HG03039 (cell line): ENCODE measurements around the gene FGF19.
"Not testable (repeated sequence)": the region's sequence is repeated elsewhere in the genome, so short reads cannot be mapped to it uniquely, and the experiment has no call there.

Experiments used
- ATAC-seq: cut with Tn5 transposase; IDR thresholded peaks from one replicate; pipeline ENCODE4 v1.9.1; 2021; ENCODE audit warnings: mild to moderate bottlenecking, moderate library complexity; ENCODE audit not compliant: unreplicated experiment

The FGF19 gene

GRCh38 chr11:69696749-69697468 is 6.9 kb downstream of the FGF19 start:
- no peak for ATAC-seq

DNA sequence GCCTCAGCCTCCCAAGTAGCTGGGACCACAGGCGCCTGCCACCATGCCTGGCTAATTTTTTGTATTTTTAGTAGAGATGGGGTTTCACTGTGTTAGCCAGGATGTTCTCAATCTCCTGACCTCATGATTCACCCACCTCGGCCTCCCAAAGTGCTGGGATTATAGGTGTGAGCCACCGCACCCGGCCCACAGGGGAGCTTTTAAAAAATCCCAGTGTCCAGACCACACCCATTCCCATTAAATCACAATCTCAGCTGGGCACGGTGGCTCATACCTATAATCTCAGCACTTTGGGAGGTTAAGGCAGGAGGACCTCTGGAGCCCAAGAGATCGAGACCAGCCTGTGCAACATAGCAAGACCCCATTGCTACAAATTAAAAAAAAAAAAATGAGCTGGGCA is 7.8 kb downstream of the FGF19 start:
- ATAC-seq: not testable (repeated sequence)

GRCh38 chr11:69695581-69695980 is 8.2 kb downstream of the FGF19 start:
- no peak for ATAC-seq

- no peak for ATAC-seq
Observed at GRCh38 chr11:69694781-69695180, 9.0 kb downstream of the FGF19 start.

- ATAC-seq: no peak
Observed at GRCh38 chr11:69692422-69692821, 11.4 kb downstream of the FGF19 start.

DNA sequence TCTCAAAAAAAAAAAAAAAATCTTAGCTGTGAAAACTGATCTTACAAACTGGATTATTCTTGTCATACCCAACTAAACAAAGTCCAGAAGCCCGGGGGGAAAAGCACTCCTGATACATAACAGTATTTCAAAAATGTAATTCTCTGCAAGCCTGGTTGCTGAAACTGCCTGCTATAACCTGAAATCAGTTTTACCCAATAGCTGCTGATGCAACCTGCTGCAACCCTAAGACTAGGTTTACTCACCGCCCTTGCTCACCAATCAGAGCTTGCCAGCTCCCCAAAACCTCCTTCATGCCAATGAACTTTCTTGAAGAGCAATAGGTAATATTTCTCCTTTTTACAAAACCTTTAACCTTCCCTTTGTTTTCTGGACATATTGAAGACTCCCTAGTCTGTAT is 12.4 kb downstream of the FGF19 start:
- no peak for ATAC-seq

DNA sequence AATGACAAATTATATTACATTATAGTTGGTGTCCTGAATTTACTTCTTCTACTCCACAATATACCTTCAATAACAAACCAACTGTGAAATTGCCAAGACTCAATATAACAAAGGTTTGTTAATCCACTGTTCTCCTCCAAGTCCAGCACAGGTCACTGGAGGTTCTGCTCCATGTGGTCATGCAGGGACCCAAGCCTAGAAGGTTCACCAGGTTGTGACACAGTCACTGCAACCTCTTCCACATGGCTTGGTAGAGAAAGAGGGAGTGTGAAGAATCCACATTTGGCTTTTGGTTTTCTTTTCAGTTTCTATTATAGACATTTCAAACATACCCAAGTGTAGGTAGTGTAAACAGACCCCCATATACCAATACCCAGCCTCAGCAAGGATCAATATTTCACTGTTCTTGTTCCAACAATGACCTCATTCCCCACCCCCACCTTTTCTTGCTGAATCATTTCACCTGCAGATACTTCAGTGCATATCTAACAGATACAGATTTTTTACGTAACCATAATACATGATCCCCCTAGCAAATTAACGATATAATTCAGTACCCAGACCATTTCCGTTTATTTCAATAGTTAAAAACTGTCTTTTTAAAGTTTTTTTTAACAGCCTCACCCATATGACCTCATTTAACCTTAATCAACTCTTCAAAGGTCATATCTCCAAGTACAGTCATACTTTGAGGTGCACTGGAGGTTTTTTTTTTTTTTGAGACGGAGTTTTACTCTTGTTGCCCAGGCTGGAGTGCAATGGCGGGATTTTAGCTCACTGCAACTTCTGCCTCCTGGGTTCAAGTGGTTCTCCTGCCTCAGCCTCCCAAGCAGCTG is 14.1 kb downstream of the FGF19 start:
- no peak for ATAC-seq

DNA sequence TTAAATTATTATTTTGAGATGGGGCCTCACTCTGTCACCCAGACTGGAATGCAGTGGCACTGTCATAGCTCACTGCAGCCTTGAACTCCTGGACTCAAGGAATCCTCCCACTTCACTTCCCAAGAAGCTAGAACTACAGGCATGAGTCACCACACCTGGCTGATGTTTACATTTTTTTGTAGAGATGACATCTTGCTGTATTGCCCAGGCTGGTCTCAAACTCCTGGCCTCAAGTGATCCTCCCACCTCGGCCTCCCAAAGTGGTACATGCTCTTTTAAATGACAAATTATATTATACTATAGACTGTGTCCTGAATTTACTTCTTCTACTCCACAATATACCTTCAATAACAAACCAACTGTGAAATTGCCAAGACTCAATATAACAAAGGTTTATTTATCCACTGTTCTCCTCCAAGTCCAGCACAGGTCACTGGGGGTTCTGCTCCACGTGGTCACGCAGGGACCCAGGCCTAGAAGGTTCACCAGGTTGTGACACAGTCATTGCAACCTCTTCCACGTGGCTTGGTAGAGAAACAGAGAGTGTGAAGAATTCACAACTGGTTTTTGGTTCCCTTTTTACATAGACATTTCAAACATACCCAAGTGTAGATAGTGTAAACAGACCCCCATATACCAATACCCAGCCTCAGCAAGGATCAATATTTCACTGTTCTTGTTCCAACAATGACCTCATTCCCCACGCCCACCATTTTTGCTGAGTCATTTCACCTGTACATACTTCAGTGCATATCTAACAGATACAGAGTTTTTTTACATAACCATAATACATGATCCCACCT is 15.7 kb downstream of the FGF19 start:
- ATAC-seq: not testable (repeated sequence)

- ATAC-seq: no peak
Observed at GRCh38 chr11:69686856-69687255, 17.0 kb downstream of the FGF19 start.

DNA sequence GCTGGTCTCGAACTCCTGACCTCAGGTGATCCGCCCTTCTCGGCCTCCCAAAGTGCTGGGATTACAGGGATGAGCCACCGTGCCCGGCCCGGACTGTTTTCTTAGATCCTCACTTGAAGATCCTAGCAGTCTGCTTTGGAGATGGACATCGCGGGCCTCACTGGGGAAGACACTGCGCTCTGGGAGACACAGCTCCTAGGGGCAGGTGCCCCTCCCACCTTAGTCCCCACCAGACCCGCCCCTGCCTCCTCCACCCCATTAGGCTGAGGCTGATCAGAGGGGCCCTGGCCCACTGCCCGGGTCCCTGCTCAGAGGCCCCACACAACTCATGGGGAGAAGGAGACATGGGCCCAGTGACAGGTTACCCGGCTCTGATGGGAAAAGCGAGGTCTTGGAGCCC is 17.4 kb downstream of the FGF19 start:
- no peak for ATAC-seq

DNA sequence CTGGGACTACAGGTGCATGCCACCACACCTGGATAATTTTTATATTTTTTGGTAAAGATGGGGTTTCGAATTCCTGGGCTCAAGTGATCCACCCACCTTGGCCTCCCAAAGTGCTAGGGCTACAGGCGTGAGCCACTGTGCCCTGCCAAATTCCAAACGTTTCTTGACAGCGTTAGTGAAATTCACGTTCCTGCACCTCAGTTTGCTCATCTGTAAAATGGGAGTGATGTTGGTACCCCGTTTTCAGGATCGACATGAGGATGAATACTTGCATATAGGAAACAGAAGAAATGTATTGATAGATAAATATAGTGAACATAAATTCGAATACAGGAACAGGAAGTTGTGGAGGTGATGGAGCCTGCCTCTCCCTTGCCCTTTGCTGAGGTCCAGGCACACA is 18.5 kb downstream of the FGF19 start:
- no peak for ATAC-seq

DNA sequence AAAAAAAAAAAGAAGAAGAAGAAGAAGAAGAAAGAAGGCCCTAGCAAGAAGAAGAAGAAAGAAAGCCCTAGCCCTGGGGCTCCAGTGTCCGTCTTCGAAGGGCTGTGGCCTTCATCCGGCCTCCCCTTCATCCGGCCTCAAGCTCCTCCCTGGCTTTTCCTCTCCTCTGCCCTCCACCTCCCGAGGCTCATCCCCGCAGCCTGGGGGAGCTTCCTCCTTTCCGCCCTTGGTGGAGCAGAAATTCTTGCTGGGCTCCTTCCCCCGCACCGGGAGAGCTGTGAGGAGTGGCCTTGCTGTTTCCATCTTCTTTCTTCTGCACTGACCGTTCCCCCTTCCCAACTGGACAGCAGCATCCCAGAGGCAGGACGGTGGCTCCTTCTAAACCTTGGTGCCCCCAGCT is 19.2 kb downstream of the FGF19 start:
- ATAC-seq: no peak

DNA sequence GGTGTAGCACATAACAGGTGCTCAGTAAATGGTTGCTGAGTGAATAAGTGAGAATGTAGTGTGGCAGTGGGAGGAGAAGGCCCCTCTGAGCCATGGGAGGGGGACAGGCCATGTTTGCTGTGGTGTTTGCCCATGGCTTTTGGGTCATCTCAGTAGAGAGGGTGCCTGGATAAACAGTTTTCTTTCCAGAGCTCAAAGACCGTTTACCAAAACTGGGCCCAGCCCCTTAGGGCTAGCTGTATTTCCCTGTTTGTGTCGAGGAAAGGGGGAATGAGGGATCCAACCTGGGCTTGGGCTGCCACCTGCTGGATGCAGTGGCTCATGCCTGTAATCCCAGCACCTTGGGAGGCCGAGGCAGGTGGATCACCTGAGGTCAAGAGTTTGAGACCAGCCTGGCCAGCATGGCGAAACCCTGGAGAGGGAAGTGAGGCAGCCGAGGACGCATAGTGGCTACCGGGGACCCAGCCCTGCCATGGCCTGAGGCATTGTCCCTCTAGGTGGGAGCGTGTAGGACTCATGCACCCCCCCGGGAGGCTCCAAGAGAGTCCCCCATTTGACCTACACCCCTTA is 20.0 kb downstream of the FGF19 start:
- ATAC-seq: no peak

DNA sequence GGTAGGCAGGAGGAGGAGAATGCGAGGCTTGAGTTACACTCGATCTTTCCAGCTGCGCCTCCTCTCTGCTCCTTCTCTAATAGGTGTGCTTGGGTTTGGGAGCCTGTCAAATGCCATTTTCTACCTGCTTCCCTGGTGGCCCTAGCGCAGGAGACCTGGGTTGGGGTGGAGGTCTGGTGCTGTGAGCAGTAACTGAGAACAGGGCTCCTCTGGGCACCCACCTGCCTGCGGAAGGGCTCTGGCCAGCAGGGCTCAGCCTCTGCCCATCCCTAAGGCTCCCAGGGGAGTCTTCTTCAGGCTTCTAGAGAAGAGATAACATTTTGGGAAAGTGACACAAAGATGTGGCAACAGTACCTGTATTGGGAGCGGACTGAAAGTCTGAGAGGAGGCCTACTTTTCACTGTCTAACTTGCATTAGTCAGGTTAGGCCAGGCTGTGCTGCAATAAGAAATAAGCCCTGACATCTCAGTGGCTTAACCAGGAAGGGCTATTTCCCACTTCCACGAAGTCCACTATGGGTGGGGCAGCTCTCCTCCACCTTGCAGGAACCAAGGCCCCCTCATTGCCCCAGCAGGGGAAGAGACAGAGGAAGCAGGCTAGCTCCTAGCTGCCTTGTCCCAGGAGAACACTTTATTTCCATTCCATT is 21.0 kb downstream of the FGF19 start:
- ATAC-seq: no peak

DNA sequence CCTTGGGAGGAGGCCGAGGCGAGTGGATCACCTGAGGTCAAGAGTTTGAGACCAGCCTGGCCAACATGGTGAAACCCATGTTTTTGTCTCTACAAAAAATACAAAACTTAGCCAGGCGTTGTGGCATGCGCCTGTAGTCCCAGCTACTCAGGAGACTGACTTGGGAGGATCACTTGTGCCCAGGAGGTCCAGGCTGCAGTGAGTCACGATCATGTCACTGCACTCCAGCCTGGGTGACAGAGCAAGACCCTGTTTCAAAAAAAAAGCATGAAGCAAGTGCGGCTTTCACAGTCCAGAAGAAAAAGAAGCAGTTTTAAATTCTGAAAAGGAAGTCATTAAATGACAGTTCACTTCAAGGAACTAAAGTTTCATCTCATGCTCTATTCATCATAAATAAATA is 21.6 kb downstream of the FGF19 start:
- ATAC-seq: no peak

- ATAC-seq: no peak
Observed at GRCh38 chr11:69680688-69681087, 23.1 kb downstream of the FGF19 start.

- no peak for ATAC-seq
Observed at GRCh38 chr11:69677749-69678148, 26.1 kb downstream of the FGF19 start.

DNA sequence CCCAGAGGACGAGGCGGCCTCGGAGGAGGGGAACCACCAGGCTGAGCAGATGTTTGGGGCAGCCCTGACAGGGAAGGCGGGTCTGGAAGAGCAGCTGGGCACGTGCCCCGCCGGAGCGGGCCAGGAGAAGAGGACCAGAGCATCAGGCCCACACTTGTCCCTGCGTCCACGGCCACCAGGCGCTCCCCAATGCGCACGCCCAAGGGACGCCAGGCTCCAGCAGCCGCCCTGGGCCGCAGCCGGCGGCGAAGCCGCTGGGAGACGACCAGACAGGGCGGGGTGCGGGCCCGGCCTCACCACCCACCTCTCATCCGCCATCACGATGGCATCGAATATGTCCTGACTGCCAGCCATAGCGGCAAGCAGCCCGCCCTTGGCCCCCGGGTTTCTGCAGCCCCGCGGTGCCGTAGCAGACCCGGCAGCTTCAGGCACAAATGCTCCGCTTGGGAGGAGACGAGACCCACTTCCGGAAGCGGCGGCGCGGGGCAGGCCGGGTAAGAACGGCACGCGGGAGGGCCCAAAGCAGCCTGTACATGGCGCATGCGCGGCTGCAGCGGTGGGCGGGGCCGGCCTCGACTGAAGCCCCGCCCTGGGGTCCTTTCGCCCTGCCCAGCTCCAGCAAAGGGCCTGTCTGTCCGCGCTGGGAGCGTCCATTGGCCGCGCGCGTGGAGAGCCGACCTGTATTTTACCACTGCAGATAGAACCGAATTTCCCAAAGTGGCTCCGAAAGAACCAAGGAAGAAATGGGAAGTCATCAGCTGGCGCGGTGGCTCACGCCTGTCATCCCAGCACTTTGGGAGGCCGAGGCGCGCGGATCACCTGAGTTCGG is 28.7 kb downstream of the FGF19 start, which contains the start of gene LTO1:
LTO1 (minus strand) TSS at position 468 of the 829 bp plus-strand sequence; CDS start at position 354, 114 bp downstream.
- peak; percentile 82 for ATAC-seq

DNA sequence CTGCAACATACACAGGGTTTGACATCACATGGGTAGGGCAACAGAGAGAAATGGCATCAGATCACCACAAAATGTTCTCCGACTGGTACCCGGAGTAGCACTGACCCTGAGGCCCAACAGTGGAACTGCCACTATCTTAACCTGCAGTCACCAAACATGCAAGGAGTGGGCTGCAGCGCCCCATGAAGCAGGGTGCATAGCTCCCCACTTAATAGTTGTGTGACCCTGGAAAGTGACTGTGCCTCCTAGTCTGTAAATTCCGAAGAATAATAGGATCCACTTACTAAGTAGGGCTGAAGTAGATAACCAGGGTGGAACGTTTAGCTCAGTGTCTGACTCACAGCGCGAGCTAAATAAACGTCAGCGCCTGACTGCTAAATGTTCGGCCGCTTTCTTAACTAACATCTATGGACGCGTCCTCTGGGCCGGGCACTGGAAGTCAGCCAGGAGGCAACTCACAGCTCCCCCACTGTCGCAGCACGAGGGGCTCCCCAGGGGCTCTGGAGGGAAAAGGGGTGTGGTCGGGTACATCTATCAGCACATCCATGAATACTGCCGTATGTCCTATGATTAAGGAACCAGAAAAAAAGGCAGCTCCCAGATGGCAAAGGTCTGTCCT is 29.4 kb downstream of the FGF19 start:
- no peak for ATAC-seq
